Measurements from ENCODE around the gene ST6GALNAC3.

The ST6GALNAC3 gene

DNA sequence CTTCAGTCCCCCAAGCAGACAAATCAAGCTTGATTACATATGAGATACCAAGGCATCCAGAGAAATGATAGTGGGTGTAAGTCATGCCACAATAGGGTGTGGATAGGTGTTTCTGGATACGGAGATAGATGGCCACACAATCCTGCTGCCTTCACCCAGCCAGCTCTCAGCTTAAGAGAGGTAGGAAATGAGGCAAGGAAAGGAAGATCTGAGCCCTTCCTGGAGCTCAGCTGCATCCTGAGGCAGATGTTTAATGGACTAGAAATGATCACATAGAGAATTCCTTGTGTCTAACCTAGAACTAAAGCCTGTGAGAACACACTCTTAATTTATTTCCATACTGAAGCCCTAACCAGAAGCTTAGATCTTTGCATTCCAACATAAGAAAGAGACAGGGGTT, 210.3 kb downstream of the ST6GALNAC3 start:
- no peak for DNase-seq (ENCODE audit: low read depth)
- no peak overlapping the region for H3K4me3 ChIP-seq (ENCODE audit: control insufficient read depth, low read depth, low read length)
- TF ChIP-seq, protein P1, sequence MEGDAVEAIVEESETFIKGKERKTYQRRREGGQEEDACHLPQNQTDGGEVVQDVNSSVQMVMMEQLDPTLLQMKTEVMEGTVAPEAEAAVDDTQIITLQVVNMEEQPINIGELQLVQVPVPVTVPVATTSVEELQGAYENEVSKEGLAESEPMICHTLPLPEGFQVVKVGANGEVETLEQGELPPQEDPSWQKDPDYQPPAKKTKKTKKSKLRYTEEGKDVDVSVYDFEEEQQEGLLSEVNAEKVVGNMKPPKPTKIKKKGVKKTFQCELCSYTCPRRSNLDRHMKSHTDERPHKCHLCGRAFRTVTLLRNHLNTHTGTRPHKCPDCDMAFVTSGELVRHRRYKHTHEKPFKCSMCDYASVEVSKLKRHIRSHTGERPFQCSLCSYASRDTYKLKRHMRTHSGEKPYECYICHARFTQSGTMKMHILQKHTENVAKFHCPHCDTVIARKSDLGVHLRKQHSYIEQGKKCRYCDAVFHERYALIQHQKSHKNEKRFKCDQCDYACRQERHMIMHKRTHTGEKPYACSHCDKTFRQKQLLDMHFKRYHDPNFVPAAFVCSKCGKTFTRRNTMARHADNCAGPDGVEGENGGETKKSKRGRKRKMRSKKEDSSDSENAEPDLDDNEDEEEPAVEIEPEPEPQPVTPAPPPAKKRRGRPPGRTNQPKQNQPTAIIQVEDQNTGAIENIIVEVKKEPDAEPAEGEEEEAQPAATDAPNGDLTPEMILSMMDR (IDR thresholded peaks at IDR 0.05; ENCODE audit: control insufficient read depth, insufficient read depth, low read depth, low read length, missing control alignments): no peak

DNA sequence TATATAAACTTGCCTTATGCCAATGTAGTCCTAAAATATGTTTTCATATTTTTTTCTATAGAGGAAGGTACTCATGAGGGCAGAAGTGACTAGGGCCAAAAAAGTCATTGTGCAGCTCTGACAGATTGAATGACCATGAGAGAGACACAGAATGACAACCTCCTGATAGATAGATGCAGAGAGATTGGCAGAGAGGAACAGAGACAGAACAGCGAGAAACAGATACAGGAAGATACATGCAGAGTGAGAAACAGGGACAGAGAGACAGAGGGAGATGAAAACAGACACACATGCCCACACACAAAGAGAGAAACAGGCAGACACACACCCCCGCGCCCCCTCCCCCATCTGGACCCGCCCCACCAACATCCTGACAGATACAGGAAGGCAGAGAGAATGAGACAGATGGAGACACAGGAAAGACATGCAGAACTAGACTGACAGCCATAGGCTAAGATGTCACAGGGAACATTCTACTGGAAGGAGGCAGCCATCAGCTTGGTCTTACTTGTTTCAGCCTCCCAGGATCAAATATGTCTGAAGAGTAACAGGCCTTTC, 211.1 kb downstream of the ST6GALNAC3 start:
- TF ChIP-seq, protein P1 (IDR thresholded peaks at IDR 0.05; ENCODE audit: control insufficient read depth, insufficient read depth, low read depth, low read length, missing control alignments): no peak
- no peak for DNase-seq (ENCODE audit: low read depth)

DNA sequence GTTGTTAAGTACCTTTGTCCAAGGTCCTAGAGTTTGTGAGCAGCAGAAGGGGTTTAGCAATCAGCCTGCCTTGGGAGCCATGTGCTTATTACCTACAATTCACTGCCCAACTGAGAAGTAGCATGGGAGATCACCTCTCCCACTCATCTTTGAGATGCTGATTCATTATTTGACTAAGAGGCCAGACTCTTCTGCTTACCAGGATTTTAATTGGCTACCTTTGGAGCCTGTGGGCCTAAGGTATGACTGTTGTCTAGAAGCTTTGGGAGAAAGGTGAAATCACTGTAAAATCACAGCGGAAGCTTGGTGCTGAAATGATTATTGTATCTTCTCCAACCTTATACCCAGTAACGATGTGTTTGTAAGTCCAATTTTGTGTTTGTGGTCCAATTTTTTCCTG, 213.4 kb downstream of the ST6GALNAC3 start:
- no peak for DNase-seq (ENCODE audit: low read depth)
- TF ChIP-seq, protein P1 (IDR thresholded peaks at IDR 0.05; ENCODE audit: control insufficient read depth, insufficient read depth, low read depth, low read length, missing control alignments): no peak
- H3K4me3 ChIP-seq (ENCODE audit: control insufficient read depth, low read depth, low read length): no peak overlapping the region

More for the DNA sequence above, 211.1 kb downstream of the ST6GALNAC3 start:
- H3K4me3 ChIP-seq (ENCODE audit: control insufficient read depth, low read depth, low read length): no peak overlapping the region

DNA sequence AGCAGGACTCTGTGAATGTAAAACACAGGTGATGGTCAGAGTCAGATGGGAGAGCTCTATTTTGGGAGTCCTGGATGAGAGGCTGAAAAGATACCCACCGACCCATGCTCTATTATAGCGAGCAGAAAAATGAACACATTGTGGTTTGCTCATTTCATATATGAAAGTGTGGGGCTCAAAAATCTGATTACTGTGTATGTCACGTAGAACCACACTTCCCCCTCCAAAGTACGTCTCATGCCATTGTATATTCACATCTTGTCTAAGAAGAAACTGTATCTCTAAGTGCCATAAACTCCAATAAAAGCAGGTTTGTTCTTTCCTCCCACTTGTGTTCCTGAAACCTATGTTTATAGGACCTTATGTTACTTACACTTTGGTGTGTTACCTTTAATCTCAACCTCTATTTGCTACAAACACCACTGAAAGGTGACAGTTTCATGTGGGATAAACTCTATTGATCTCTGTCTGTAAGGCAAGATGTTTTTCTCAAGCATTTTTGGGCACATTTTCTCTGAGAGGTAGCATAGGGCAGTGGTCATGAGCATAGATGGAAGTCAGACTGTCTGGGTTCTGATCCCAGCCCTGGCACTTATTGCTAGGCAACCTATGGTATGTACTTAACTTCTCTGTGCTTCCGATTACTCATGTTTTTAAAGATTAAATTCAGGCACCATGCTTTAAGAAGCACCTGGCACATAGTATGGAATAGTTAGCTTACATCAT, 214.4 kb downstream of the ST6GALNAC3 start:
- no peak for DNase-seq (ENCODE audit: low read depth)
- no peak overlapping the region for H3K4me3 ChIP-seq (ENCODE audit: control insufficient read depth, low read depth, low read length)
- TF ChIP-seq, protein P1 (IDR thresholded peaks at IDR 0.05; ENCODE audit: control insufficient read depth, insufficient read depth, low read depth, low read length, missing control alignments): no peak

DNA sequence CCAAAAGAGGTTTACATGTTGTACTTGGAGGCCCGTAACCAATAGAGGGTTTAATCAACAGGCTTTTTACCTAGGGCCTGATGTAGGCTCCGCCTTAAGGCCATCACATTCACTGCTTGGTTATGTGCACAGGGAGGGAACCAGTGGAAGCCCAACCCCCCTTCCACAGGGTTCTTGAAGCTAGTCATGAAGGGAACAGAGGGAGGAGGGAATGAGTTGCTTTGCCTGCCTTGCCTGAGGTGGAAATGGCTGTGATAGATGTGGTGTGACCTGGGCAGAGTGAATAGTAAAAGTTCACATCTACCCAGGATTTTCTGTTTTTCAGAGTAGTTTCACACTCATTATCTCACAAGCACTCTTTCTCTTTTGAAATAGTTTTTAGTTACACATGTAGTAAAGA, 215.1 kb downstream of the ST6GALNAC3 start:
- DNase-seq (ENCODE audit: low read depth): no peak
- H3K4me3 ChIP-seq (ENCODE audit: control insufficient read depth, low read depth, low read length): no peak overlapping the region
- TF ChIP-seq, protein P1 (IDR thresholded peaks at IDR 0.05; ENCODE audit: control insufficient read depth, insufficient read depth, low read depth, low read length, missing control alignments): no peak

DNA sequence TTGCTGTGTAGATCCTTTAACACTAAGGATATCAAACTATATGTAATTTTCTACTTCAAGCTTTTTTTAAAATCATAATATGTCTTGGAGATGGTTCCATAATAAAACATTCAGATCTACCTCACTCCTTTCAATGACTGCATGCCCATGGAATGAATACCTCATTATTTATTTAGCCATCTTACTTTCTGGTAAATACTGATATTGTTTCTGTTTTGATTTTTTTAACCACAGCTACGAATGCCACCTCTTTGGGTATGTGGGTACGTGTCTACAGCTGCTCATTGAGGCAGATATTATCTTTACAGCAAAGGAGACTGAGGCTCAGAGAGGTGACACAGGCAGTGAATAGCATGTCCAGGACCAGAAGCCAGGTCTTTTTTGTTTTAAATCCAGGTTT, 215.7 kb downstream of the ST6GALNAC3 start:
- TF ChIP-seq, protein P1 (IDR thresholded peaks at IDR 0.05; ENCODE audit: control insufficient read depth, insufficient read depth, low read depth, low read length, missing control alignments): no peak
- DNase-seq (ENCODE audit: low read depth): no peak
- no peak overlapping the region for H3K4me3 ChIP-seq (ENCODE audit: control insufficient read depth, low read depth, low read length)
